Measurements from ENCODE around the gene CHST3.

CHST3 gene

DNA sequence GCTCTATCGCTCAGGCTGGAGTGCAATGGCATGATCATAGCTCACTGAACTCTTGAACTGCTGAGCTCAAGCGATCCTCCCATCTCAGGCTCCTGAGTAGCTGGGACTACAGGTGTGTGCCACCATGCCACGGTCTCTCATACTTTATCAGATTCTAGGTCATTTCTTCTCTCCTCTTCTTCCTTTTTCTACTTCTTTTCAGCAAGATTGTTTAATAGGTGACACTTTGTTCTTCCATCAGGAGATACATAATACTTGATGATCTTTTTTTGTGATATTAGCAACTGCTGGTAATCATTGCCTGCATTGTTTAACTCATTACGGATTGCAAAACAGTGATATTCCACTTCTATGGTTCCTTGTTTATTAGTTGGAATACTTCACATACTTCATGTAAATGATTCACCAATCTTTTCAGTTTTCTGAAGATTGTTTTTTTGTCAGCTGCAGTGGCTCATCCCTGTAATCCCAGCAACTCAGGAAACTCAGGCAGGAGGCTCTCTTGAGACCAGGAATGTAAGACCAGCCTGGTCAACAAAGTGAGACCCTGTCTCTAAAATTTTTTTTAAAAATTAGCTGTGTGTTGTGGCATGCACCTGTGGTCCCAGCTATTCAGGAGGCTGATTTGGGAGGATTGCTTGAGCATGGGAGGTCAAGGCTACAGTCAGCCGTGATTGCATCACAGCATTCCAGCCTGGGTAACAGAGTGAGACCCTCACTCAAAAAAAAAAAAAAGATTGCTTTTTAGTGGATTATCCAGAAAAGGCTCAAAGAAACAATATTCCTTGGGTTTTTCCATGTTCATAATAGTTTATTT is 36.2 kb upstream of the CHST3 start:
- H3K27ac ChIP-seq (ENCODE audit: low read depth, low read length), result no peak overlapping the region
- H3K4me3 ChIP-seq (ENCODE audit: low read depth, low read length), result no peak overlapping the region

DNA sequence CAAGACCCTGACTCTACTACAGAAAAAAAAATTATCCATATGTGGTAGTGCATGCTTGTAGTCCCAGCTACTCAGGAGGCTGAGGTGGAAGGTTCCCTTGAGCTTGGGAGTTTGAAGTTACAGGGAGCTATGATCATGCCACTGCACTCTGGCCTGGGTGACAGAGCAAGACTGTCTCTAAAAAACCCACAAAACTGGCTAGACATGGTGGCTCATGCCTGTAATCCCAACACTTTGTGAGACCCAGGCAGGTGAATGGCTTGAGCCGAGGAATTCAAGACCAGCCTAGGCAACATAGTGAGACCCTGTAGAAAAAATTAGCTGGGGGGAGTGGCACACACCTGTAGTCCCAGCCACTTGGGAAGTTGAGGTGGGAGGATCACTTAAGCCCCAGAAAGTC is 32.9 kb upstream of the CHST3 start:
- Histone ChIP-seq H3K9me3 (ENCODE audit: control insufficient read depth, insufficient read depth, low read length) (no peaks in the 10 kb centered on the region), H3K27me3 (ENCODE audit: control insufficient read depth, insufficient read depth, low read length) (no peaks in the 10 kb centered on the region), H3K9ac (ENCODE audit: low read depth, low read length) (no peak overlapping the region), H3K4me3 (ENCODE audit: low read depth, low read length) (no peak overlapping the region), H3K27ac (ENCODE audit: low read depth, low read length) (no peak overlapping the region), H3K36me3 (ENCODE audit: control insufficient read depth, insufficient read depth, low read length) (no peaks in the 10 kb centered on the region), H3K4me1 (ENCODE audit: control insufficient read depth, insufficient read depth, low read length) (no peaks in the 10 kb centered on the region)

More for the DNA sequence above, 36.2 kb upstream of the CHST3 start:
- H3K4me1 ChIP-seq (ENCODE audit: control insufficient read depth, insufficient read depth, low read length), result no peaks in the 10 kb centered on the region
- H3K9ac ChIP-seq (ENCODE audit: low read depth, low read length), result no peak overlapping the region
- H3K36me3 ChIP-seq (ENCODE audit: control insufficient read depth, insufficient read depth, low read length), result no peaks in the 10 kb centered on the region
- H3K27me3 ChIP-seq (ENCODE audit: control insufficient read depth, insufficient read depth, low read length), result no peaks in the 10 kb centered on the region
- H3K9me3 ChIP-seq (ENCODE audit: control insufficient read depth, insufficient read depth, low read length), result no peaks in the 10 kb centered on the region

DNA sequence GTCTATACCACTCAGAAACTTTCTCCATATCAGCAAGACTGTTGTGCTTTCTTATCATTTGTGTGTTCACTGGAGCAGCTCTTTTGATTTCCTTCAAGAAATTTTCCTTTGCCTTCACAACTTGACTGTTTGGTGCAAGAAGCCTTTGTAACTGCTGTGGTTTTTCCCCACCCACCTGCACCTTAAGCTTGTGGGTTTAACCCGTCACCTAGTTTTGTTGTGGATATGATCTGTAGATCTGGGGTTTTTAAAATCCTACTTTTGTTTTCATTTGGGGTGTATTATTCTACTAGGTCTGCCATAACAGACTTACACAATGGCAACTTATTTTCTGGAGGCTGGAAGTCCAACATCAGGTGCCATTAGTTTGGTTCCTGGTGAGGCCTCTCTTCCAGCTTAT is 30.5 kb upstream of the CHST3 start:
- Histone ChIP-seq H3K4me3 (ENCODE audit: low read depth, low read length) (no peak overlapping the region), H3K27me3 (ENCODE audit: control insufficient read depth, insufficient read depth, low read length) (no peaks in the 10 kb centered on the region), H3K9ac (ENCODE audit: low read depth, low read length) (no peak overlapping the region), H3K9me3 (ENCODE audit: control insufficient read depth, insufficient read depth, low read length) (no peaks in the 10 kb centered on the region), H3K4me1 (ENCODE audit: control insufficient read depth, insufficient read depth, low read length) (no peaks in the 10 kb centered on the region), H3K36me3 (ENCODE audit: control insufficient read depth, insufficient read depth, low read length) (no peaks in the 10 kb centered on the region), H3K27ac (ENCODE audit: low read depth, low read length) (no peak overlapping the region)

DNA sequence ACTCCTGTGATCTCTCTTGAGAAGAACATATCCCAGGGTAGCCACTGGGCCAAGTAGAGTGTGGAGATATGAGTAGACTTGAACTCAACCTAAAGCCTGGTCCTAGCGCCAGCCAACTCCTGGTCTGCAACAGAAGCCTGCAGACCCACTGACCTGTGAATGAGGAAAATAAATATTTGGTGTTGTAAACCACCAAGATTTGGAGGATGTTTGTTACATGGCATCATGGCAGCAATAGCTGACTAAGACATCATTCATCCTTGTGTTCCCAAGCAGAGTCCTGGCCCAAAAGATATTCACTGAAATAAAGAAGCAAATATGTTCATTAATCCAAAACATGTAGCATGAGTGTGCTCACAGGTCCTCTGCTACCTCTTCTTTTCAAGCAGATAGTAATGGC is 26.0 kb upstream of the CHST3 start:
- Histone ChIP-seq H3K27ac (ENCODE audit: low read depth, low read length) (no peak overlapping the region), H3K36me3 (ENCODE audit: control insufficient read depth, insufficient read depth, low read length) (no peaks in the 10 kb centered on the region), H3K27me3 (ENCODE audit: control insufficient read depth, insufficient read depth, low read length) (no peaks in the 10 kb centered on the region), H3K9ac (ENCODE audit: low read depth, low read length) (no peak overlapping the region), H3K4me1 (ENCODE audit: control insufficient read depth, insufficient read depth, low read length) (no peaks in the 10 kb centered on the region), H3K4me3 (ENCODE audit: low read depth, low read length) (no peak overlapping the region), H3K9me3 (ENCODE audit: control insufficient read depth, insufficient read depth, low read length) (no peaks in the 10 kb centered on the region)

DNA sequence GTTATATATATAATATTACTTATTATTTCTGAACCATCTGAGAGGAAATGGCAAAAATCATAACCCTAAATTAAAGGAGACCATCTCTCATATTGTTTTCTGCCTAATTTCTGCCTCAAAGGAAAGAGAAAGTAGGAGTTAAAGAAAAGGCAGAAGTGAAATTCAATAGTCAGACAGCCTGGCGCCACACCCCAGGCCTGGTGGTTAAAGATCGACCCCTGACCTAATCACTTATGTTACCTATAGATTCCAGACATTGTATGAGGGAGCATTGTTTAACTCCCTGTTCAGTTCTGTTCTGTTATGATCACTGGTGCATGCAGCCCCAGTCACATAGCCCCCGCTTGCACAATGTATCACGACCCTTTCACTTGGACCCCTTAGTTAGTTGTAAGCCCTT is 24.9 kb upstream of the CHST3 start:
- Histone ChIP-seq H3K27me3 (ENCODE audit: control insufficient read depth, insufficient read depth, low read length) (no peaks in the 10 kb centered on the region), H3K4me3 (ENCODE audit: low read depth, low read length) (no peak overlapping the region), H3K9me3 (ENCODE audit: control insufficient read depth, insufficient read depth, low read length) (peaks cover 4% of the 10 kb centered on the region; the same call in 1 of the 2 replicates), H3K4me1 (ENCODE audit: control insufficient read depth, insufficient read depth, low read length) (no peaks in the 10 kb centered on the region), H3K9ac (ENCODE audit: low read depth, low read length) (no peak overlapping the region), H3K27ac (ENCODE audit: low read depth, low read length) (no peak overlapping the region), H3K36me3 (ENCODE audit: control insufficient read depth, insufficient read depth, low read length) (no peaks in the 10 kb centered on the region)

- no peak overlapping the region for H3K27ac ChIP-seq (ENCODE audit: low read depth, low read length)
- H3K36me3 ChIP-seq (ENCODE audit: control insufficient read depth, insufficient read depth, low read length), result no peaks in the 10 kb centered on the region
- peaks cover 4% of the 10 kb centered on the region; the same call in 1 of the 2 replicates for H3K9me3 ChIP-seq (ENCODE audit: control insufficient read depth, insufficient read depth, low read length)
Measured at GRCh38 chr10:71939861-71940474, 24.2 kb upstream of the CHST3 start.

GRCh38 chr10:71940752-71941151 is 23.4 kb upstream of the CHST3 start:
- H3K36me3 ChIP-seq (ENCODE audit: control insufficient read depth, insufficient read depth, low read length), result no peaks in the 10 kb centered on the region
- no peak overlapping the region for H3K27ac ChIP-seq (ENCODE audit: low read depth, low read length)
- H3K9ac ChIP-seq (ENCODE audit: low read depth, low read length), result no peak overlapping the region
- no peaks in the 10 kb centered on the region for H3K4me1 ChIP-seq (ENCODE audit: control insufficient read depth, insufficient read depth, low read length)
- no peak overlapping the region for H3K4me3 ChIP-seq (ENCODE audit: low read depth, low read length)
- peaks cover 8% of the 10 kb centered on the region for H3K9me3 ChIP-seq (ENCODE audit: control insufficient read depth, insufficient read depth, low read length)
- H3K27me3 ChIP-seq (ENCODE audit: control insufficient read depth, insufficient read depth, low read length), result no peaks in the 10 kb centered on the region

More at GRCh38 chr10:71939861-71940474, 24.2 kb upstream of the CHST3 start:
- H3K4me3 ChIP-seq (ENCODE audit: low read depth, low read length), result no peak overlapping the region
- no peaks in the 10 kb centered on the region for H3K4me1 ChIP-seq (ENCODE audit: control insufficient read depth, insufficient read depth, low read length)
- H3K27me3 ChIP-seq (ENCODE audit: control insufficient read depth, insufficient read depth, low read length), result no peaks in the 10 kb centered on the region
- no peak overlapping the region for H3K9ac ChIP-seq (ENCODE audit: low read depth, low read length)

DNA sequence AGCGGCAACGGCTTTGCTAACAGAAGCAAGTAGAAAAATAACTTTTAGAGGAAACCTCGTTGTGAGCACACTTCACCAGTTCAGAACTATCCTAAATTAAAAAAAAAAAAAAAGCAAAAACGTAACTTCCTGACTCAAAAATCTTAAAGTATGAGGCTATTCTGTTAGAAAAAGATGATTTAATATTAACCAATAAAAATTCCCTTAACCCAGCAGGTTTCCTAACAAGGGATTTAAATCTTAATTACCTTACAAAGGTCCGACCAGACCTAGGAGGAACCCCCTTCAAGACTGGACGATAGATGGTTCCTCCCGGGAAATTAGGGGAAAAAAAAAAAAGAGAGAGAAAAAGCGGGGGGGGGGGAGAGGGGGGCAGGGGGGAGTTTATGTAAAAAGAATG is 22.9 kb upstream of the CHST3 start:
- Histone ChIP-seq H3K27ac (ENCODE audit: low read depth, low read length) (no peak overlapping the region), H3K27me3 (ENCODE audit: control insufficient read depth, insufficient read depth, low read length) (no peaks in the 10 kb centered on the region), H3K4me1 (ENCODE audit: control insufficient read depth, insufficient read depth, low read length) (no peaks in the 10 kb centered on the region), H3K9ac (ENCODE audit: low read depth, low read length) (no peak overlapping the region), H3K36me3 (ENCODE audit: control insufficient read depth, insufficient read depth, low read length) (no peaks in the 10 kb centered on the region), H3K4me3 (ENCODE audit: low read depth, low read length) (no peak overlapping the region), H3K9me3 (ENCODE audit: control insufficient read depth, insufficient read depth, low read length) (peaks cover 14% of the 10 kb centered on the region)

GRCh38 chr10:71945819-71946474 is 18.2 kb upstream of the CHST3 start:
- Histone ChIP-seq H3K27ac (ENCODE audit: low read depth, low read length) (no peak overlapping the region), H3K9ac (ENCODE audit: low read depth, low read length) (no peak overlapping the region), H3K9me3 (ENCODE audit: control insufficient read depth, insufficient read depth, low read length) (peaks cover 22% of the 10 kb centered on the region), H3K36me3 (ENCODE audit: control insufficient read depth, insufficient read depth, low read length) (no peaks in the 10 kb centered on the region), H3K4me3 (ENCODE audit: low read depth, low read length) (no peak overlapping the region), H3K27me3 (ENCODE audit: control insufficient read depth, insufficient read depth, low read length) (no peaks in the 10 kb centered on the region), H3K4me1 (ENCODE audit: control insufficient read depth, insufficient read depth, low read length) (no peaks in the 10 kb centered on the region)

DNA sequence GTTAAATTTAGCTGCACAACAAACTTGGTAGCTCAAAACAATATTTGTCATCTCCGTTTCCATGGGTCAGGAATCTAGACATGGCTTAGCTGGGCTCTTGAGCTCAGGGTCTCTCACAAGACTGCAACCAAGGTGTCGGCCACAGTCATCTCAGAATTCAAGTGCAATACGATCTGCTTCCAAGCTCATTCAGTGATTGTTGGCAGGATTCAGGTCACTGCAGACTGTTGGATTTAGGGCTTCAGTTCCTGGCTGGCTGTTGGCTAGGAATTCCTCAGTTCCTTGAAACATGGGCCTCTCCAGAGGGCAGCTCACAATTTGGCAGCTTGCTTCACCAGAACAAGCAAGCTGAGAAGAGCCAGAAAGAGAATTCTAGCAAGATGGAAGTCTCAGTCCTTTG is 17.5 kb upstream of the CHST3 start:
- Histone ChIP-seq H3K9me3 (ENCODE audit: control insufficient read depth, insufficient read depth, low read length) (peaks cover 22% of the 10 kb centered on the region), H3K9ac (ENCODE audit: low read depth, low read length) (no peak overlapping the region), H3K27me3 (ENCODE audit: control insufficient read depth, insufficient read depth, low read length) (no peaks in the 10 kb centered on the region), H3K4me1 (ENCODE audit: control insufficient read depth, insufficient read depth, low read length) (no peaks in the 10 kb centered on the region), H3K4me3 (ENCODE audit: low read depth, low read length) (no peak overlapping the region), H3K27ac (ENCODE audit: low read depth, low read length) (no peak overlapping the region), H3K36me3 (ENCODE audit: control insufficient read depth, insufficient read depth, low read length) (no peaks in the 10 kb centered on the region)

DNA sequence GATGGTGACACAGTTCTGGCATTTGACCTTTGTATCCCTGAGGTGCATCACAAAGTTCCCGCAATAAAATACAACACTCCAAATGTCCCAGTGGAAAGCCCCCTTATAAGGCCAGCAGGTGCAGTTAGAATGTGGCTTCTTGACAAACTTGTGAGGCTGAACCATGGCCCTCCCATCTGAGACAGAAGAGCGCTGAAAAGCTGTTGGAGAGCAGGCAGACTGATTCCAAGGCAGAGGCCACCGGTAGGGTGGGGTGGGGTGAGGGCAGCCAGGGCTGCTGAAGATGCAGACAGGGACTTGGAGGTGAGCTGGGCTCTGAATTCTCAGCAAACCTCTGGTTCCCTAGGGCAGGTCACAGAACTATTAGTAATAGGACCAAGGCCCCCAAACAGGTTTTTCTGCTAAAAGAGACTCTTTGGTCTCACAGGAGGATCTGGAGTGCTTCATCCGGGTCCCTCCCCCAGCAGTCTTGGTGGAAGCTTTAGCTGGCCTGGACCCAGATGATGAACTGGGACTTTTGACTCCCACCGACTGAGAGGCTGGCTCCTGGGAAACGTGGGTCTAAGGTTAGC is 15.6 kb upstream of the CHST3 start:
- Histone ChIP-seq H3K27ac (ENCODE audit: low read depth, low read length) (no peak overlapping the region), H3K4me3 (ENCODE audit: low read depth, low read length) (no peak overlapping the region), H3K27me3 (ENCODE audit: control insufficient read depth, insufficient read depth, low read length) (no peaks in the 10 kb centered on the region), H3K36me3 (ENCODE audit: control insufficient read depth, insufficient read depth, low read length) (no peaks in the 10 kb centered on the region), H3K4me1 (ENCODE audit: control insufficient read depth, insufficient read depth, low read length) (no peaks in the 10 kb centered on the region), H3K9me3 (ENCODE audit: control insufficient read depth, insufficient read depth, low read length) (peaks cover 22% of the 10 kb centered on the region), H3K9ac (ENCODE audit: low read depth, low read length) (no peak overlapping the region)

All from HUES48 (cell line).